Activated CD4-positive, alpha-beta T cell treated with anti-CD3 and anti-CD28 coated beads, Interleukin-2, Interleukin-4, amounts not matched to agents 100 ng/mL and 50 ng/mL, durations not matched to agents 16 hours and 8 hours (primary cell): ENCODE data around the gene GRIK3.

Source experiments
- DNase-seq: peaks from one replicate; pipeline ENCODE4 v3.0.0-alpha.2; 2020; ENCODE audit warnings: low spot score

The GRIK3 gene

GRCh38 chr1:36981126-36981525, 53.2 kb downstream of the GRIK3 start:
- DNase-seq: no peak

GRCh38 chr1:36977731-36978406, 56.4 kb downstream of the GRIK3 start:
- no peak for DNase-seq

- no peak for DNase-seq
Observed at GRCh38 chr1:36975642-36976041, 58.7 kb downstream of the GRIK3 start.

GRCh38 chr1:36973056-36973455, 61.3 kb downstream of the GRIK3 start:
- DNase-seq: no peak

GRCh38 chr1:36971852-36972618, 62.3 kb downstream of the GRIK3 start:
- no peak for DNase-seq

GRCh38 chr1:36968730-36969129, 65.6 kb downstream of the GRIK3 start:
- no peak for DNase-seq

GRCh38 chr1:36966242-36966641, 68.1 kb downstream of the GRIK3 start:
- no peak for DNase-seq

GRCh38 chr1:36965275-36966159, 68.8 kb downstream of the GRIK3 start:
- DNase-seq: no peak

- no peak for DNase-seq
Observed at GRCh38 chr1:36964830-36965229, 69.5 kb downstream of the GRIK3 start.

- no peak for DNase-seq
Observed at GRCh38 chr1:36963006-36963405, 71.3 kb downstream of the GRIK3 start.

- no peak for DNase-seq
Observed at GRCh38 chr1:36961062-36961615, 73.2 kb downstream of the GRIK3 start.

- DNase-seq: no peak
Observed at GRCh38 chr1:36956570-36956969, 77.7 kb downstream of the GRIK3 start.

- DNase-seq: no peak
Observed at GRCh38 chr1:36955016-36955415, 79.3 kb downstream of the GRIK3 start.

- no peak for DNase-seq
Observed at GRCh38 chr1:36953061-36953460, 81.3 kb downstream of the GRIK3 start.

- DNase-seq: no peak
Observed at GRCh38 chr1:36951761-36952160, 82.6 kb downstream of the GRIK3 start.

- DNase-seq: no peak
Observed at GRCh38 chr1:36951292-36951750, 83.0 kb downstream of the GRIK3 start.

- DNase-seq: no peak
Observed at GRCh38 chr1:36950604-36951291, 83.6 kb downstream of the GRIK3 start.

GRCh38 chr1:36948606-36949005, 85.7 kb downstream of the GRIK3 start:
- DNase-seq: no peak

- DNase-seq: no peak
Observed at GRCh38 chr1:36948147-36948546, 86.2 kb downstream of the GRIK3 start.

- no peak for DNase-seq
Observed at GRCh38 chr1:36947384-36947783, 86.9 kb downstream of the GRIK3 start.

GRCh38 chr1:36944883-36945282, 89.4 kb downstream of the GRIK3 start:
- no peak for DNase-seq

GRCh38 chr1:36942148-36942547, 92.2 kb downstream of the GRIK3 start:
- no peak for DNase-seq
